Transverse colon (tissue), 3 donors: ENCODE measurements around the gene PCDHGB6.

Experiments used
- POLR2A ChIP-seq: fragments of 450-650 bp; IDR thresholded peaks from one replicate; pipeline ENCODE4 v1.6.1; 2016; ENCODE audit warnings: antibody characterized with exemption, mild to moderate bottlenecking, moderate library complexity
- TF ChIP-seq, protein P1 (sequence below), 5 experiments: fragments of 200-600 bp in 3 of 5; fragments of 450-650 bp in 2 of 5; sonication (generic) in 3 of 5; IDR thresholded peaks; 1 replicate in 2 of 5; 2 replicates in 3 of 5; pipeline ENCODE4 v1.5.1; 2016 to 2017; ENCODE audit warnings: antibody characterized with exemption in 5 of 5, inconsistent platforms in 3 of 5, mild to moderate bottlenecking in 2 of 5, moderate library complexity in 1 of 5

DNA sequence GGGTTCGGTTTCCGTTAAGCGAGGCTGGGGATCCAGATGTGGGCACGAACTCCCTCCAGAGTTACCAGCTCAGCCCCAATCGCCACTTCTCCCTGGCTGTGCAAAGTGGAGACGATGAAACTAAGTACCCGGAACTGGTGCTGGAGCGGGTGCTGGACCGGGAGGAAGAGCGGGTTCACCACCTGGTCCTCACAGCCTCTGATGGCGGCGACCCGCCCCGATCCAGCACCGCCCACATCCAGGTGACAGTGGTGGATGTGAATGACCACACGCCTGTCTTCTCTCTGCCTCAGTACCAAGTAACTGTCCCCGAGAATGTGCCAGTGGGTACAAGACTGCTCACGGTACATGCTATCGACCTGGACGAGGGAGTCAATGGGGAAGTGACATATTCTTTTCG lies 24.5 kb upstream of the PCDHGB6 start:
- TF ChIP-seq, protein P1, sequence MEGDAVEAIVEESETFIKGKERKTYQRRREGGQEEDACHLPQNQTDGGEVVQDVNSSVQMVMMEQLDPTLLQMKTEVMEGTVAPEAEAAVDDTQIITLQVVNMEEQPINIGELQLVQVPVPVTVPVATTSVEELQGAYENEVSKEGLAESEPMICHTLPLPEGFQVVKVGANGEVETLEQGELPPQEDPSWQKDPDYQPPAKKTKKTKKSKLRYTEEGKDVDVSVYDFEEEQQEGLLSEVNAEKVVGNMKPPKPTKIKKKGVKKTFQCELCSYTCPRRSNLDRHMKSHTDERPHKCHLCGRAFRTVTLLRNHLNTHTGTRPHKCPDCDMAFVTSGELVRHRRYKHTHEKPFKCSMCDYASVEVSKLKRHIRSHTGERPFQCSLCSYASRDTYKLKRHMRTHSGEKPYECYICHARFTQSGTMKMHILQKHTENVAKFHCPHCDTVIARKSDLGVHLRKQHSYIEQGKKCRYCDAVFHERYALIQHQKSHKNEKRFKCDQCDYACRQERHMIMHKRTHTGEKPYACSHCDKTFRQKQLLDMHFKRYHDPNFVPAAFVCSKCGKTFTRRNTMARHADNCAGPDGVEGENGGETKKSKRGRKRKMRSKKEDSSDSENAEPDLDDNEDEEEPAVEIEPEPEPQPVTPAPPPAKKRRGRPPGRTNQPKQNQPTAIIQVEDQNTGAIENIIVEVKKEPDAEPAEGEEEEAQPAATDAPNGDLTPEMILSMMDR (IDR thresholded peaks at IDR 0.05): no peak
- TF ChIP-seq POLR2A: no peak
